Measurements from ENCODE around the gene ABCA2.

Gene ABCA2

GRCh38 chr9:137025517-137025966 lies 2.5 kb downstream of the ABCA2 start:
- Histone ChIP-seq H3K36me3 (no peaks in the 10 kb centered on the region), H3K9me3 (ENCODE audit: severe bottlenecking) (no peaks in the 10 kb centered on the region), H3K27ac (no peak overlapping the region), H3K27me3 (ENCODE audit: insufficient read depth, low read depth, severe bottlenecking) (no peaks in the 10 kb centered on the region), H3K4me3 (ENCODE audit: low read depth, low read length) (no peak overlapping the region)
- DNase-seq = no peak
- no peak for TF ChIP-seq CTCF (IDR thresholded peaks at IDR 0.05; ENCODE audit: low read depth, low read length)

- Histone ChIP-seq H3K27me3 (ENCODE audit: insufficient read depth, low read depth, severe bottlenecking) (no peaks in the 10 kb centered on the region), H3K4me3 (ENCODE audit: low read depth, low read length) (no peak overlapping the region), H3K27ac (no peak overlapping the region), H3K9me3 (ENCODE audit: severe bottlenecking) (no peaks in the 10 kb centered on the region), H3K36me3 (no peaks in the 10 kb centered on the region)
- TF ChIP-seq CTCF (IDR thresholded peaks at IDR 0.05; ENCODE audit: low read depth, low read length) = no peak
- DNase-seq = no peak
These were observed 4.5 kb downstream of the ABCA2 start for GRCh38 chr9:137023583-137023991.

- TF ChIP-seq CTCF (IDR thresholded peaks at IDR 0.05; ENCODE audit: low read depth, low read length) = no peak
- Histone ChIP-seq H3K4me3 (ENCODE audit: low read depth, low read length) (no peak overlapping the region), H3K9me3 (ENCODE audit: severe bottlenecking) (no peaks in the 10 kb centered on the region), H3K27ac (no peak overlapping the region), H3K27me3 (ENCODE audit: insufficient read depth, low read depth, severe bottlenecking) (no peaks in the 10 kb centered on the region), H3K36me3 (no peaks in the 10 kb centered on the region)
- DNase-seq = no peak
These were observed 4.9 kb downstream of the ABCA2 start for GRCh38 chr9:137023157-137023556.

- Histone ChIP-seq H3K27me3 (ENCODE audit: insufficient read depth, low read depth, severe bottlenecking) (no peaks in the 10 kb centered on the region), H3K36me3 (peaks cover 3% of the 10 kb centered on the region; the same call in 1 of the 2 replicates), H3K27ac (no peak overlapping the region), H3K9me3 (ENCODE audit: severe bottlenecking) (no peaks in the 10 kb centered on the region), H3K4me3 (ENCODE audit: low read depth, low read length) (no peak overlapping the region)
- DNase-seq = no peak
- no peak for TF ChIP-seq CTCF (IDR thresholded peaks at IDR 0.05; ENCODE audit: low read depth, low read length)
These were observed 5.4 kb downstream of the ABCA2 start for GRCh38 chr9:137022662-137023008.

GRCh38 chr9:137021979-137022661 lies 5.9 kb downstream of the ABCA2 start:
- TF ChIP-seq CTCF (IDR thresholded peaks at IDR 0.05; ENCODE audit: low read depth, low read length) = no peak
- Histone ChIP-seq H3K9me3 (ENCODE audit: severe bottlenecking) (no peaks in the 10 kb centered on the region), H3K4me3 (ENCODE audit: low read depth, low read length) (no peak overlapping the region), H3K36me3 (peaks cover 8% of the 10 kb centered on the region), H3K27me3 (ENCODE audit: insufficient read depth, low read depth, severe bottlenecking) (no peaks in the 10 kb centered on the region), H3K27ac (no peak overlapping the region)
- peak; percentile 84 for DNase-seq

GRCh38 chr9:137021568-137021978 lies 6.5 kb downstream of the ABCA2 start:
- Histone ChIP-seq H3K27ac (no peak overlapping the region), H3K36me3 (peaks cover 13% of the 10 kb centered on the region), H3K4me3 (ENCODE audit: low read depth, low read length) (no peak overlapping the region), H3K27me3 (ENCODE audit: insufficient read depth, low read depth, severe bottlenecking) (no peaks in the 10 kb centered on the region), H3K9me3 (ENCODE audit: severe bottlenecking) (no peaks in the 10 kb centered on the region)
- no peak for TF ChIP-seq CTCF (IDR thresholded peaks at IDR 0.05; ENCODE audit: low read depth, low read length)
- DNase-seq = no peak
